Subcutaneous preadipocyte (primary cell): ENCODE data around the gene ZNF697. TPM values are rescaled to one million over a fixed set of nuclear protein-coding genes. Genes with fewer than 3 reads are reported as not detected.

ENCODE experiments used
- total RNA-seq: library from RNA; depleted of rRNA; stranded (reverse); fragments of >200 nt; gene quantifications from 2 replicates; pipeline ENCODE4 v1.2.3, GENCODE V29; 2012

The ZNF697 gene
- 12.9 and 19.4 TPM in 2 replicates for total RNA-seq

GRCh38 chr1:119647734-119648619, at the start of gene ZNF697:
Gene ZNF697, minus strand, starts transcription at chr1:119648266. Its CDS starts 22,166 bp downstream, at chr1:119626100.

Other genes starting within 250 kb of the ZNF697 start
- gene HSD3B2, start 233.1 kb downstream of the ZNF697 start, total RNA-seq, result not detected in 2 replicates
- not detected in 2 replicates for gene HSD3B1, start 141.1 kb downstream of the ZNF697 start, total RNA-seq
- 64.7 and 72.8 TPM in 2 replicates for gene PHGDH, start 63.7 kb upstream of the ZNF697 start, total RNA-seq
- not detected in 2 replicates for gene HMGCS2, start 120.6 kb upstream of the ZNF697 start, total RNA-seq
- gene REG4, start 163.2 kb upstream of the ZNF697 start, total RNA-seq, result not detected in 2 replicates
- not detected in 2 replicates for gene ADAM30, start 248.2 kb upstream of the ZNF697 start, total RNA-seq